ENCODE measurements around the gene GPR141.

- TF ChIP-seq CTCF (IDR thresholded peaks at IDR 0.05; ENCODE audit: borderline replicate concordance, extremely low read depth, low read length, poor library complexity, severe bottlenecking): no peak
- TF ChIP-seq EZH2 (IDR thresholded peaks at IDR 0.05; ENCODE audit: borderline replicate concordance, low read depth, low read length, severe bottlenecking): no peak
These were observed 13.7 kb upstream of the GPR141 start for GRCh38 chr7:37669818-37670217.

Data from DND-41 (cell line).